Prostate gland (tissue), 2 donors: ENCODE results near the gene HAUS1.

ENCODE experiments used
- CTCF ChIP-seq, 4 experiments: fragments of 200-600 bp in 2 of 4; fragments of 450-650 bp in 2 of 4; sonication (generic) in 2 of 4; IDR thresholded peaks; 1 replicate in 3 of 4; 2 replicates in 1 of 4; pipeline ENCODE4 v1.5.1; 2016 to 2019; ENCODE audit warnings: antibody characterized with exemption in 4 of 4, mild to moderate bottlenecking in 2 of 4, moderate library complexity in 2 of 4
- POLR2A ChIP-seq: fragments of 450-650 bp; IDR thresholded peaks from one replicate; pipeline ENCODE4 v1.6.1; 2016; ENCODE audit warnings: antibody characterized with exemption, mild to moderate bottlenecking

- TF ChIP-seq POLR2A (no peak), CTCF (IDR thresholded peaks at IDR 0.05) (no peak)
Observed at GRCh38 chr18:46098616-46098933, 5.6 kb upstream of the HAUS1 start.
